NCI-H2029 treated with DMSO at 0.1 percent for 48 hours (cell line): ENCODE results near the gene IL6.
A peak's percentile ranks its signal among the peaks of the same experiment; 100 is the strongest.
"Not testable (repeated sequence)": the region's sequence is repeated elsewhere in the genome, so short reads cannot be mapped to it uniquely, and the experiment has no call there.

Experiments
- DNase-seq: peaks from one replicate; lab custom pipeline; 2025; lab: John Stamatoyannopoulos, UW

Gene IL6

GRCh38 chr7:22726345-22726906 is 574 bp upstream of the IL6 start:
- peak; percentile 19 for DNase-seq

GRCh38 chr7:22727714-22728035 is 675 bp downstream of the IL6 start:
- no peak for DNase-seq

GRCh38 chr7:22728401-22729029 is 1.5 kb downstream of the IL6 start:
- DNase-seq, result peak; percentile 52

- DNase-seq, result no peak
Observed at GRCh38 chr7:22729180-22729825, 2.3 kb downstream of the IL6 start.

- DNase-seq, result no peak
Observed at GRCh38 chr7:22730066-22730710, 3.2 kb downstream of the IL6 start.

- DNase-seq, result no peak
Observed at GRCh38 chr7:22730921-22731654, 4.1 kb downstream of the IL6 start.

- no peak for DNase-seq
Observed at GRCh38 chr7:22731766-22732165, 4.8 kb downstream of the IL6 start.

- peak; percentile 9 for DNase-seq
Observed at GRCh38 chr7:22732556-22733126, 5.6 kb downstream of the IL6 start.

GRCh38 chr7:22733761-22734160 is 6.8 kb downstream of the IL6 start:
- DNase-seq, result no peak

- DNase-seq, result no peak
Observed at GRCh38 chr7:22743014-22743413, 16.0 kb downstream of the IL6 start.

GRCh38 chr7:22751341-22751740 is 24.3 kb downstream of the IL6 start:
- no peak for DNase-seq

GRCh38 chr7:22757338-22757994 is 30.5 kb downstream of the IL6 start:
- no peak for DNase-seq

- no peak for DNase-seq
Observed at GRCh38 chr7:22758576-22758975, 31.6 kb downstream of the IL6 start.

GRCh38 chr7:22759721-22760120 is 32.7 kb downstream of the IL6 start:
- no peak for DNase-seq

- DNase-seq, result no peak
Observed at GRCh38 chr7:22762866-22763265, 35.9 kb downstream of the IL6 start.

GRCh38 chr7:22765609-22766008 is 38.6 kb downstream of the IL6 start:
- DNase-seq, result no peak

- no peak for DNase-seq
Observed at GRCh38 chr7:22771194-22771871, 44.3 kb downstream of the IL6 start.

- no peak for DNase-seq
Observed at GRCh38 chr7:22771872-22772228, 44.9 kb downstream of the IL6 start.

- DNase-seq, result no peak
Observed at GRCh38 chr7:22772885-22773284, 45.9 kb downstream of the IL6 start.

- DNase-seq, result no peak
Observed at GRCh38 chr7:22776964-22777363, 50.0 kb downstream of the IL6 start.

GRCh38 chr7:22779730-22780323 is 52.8 kb downstream of the IL6 start:
- not testable (repeated sequence) for DNase-seq
